Heart left ventricle (tissue), 16 donors: ENCODE measurements around the gene SUCLG1. TPM values are rescaled to one million over a fixed set of nuclear protein-coding genes. Genes with fewer than 3 reads are reported as not detected.

Experiments
- ATAC-seq, 4 donors: fragments of 200-7000 bp; cut with Tn5 transposase; one replicate each; pipeline ENCODE4 v1.9.1; 2020 to 2022; ENCODE audit warnings: moderate library complexity in 4 of 4, mild to moderate bottlenecking in 3 of 4, moderate number of reproducible peaks in 1 of 4
- DNase-seq, 5 donors: peaks; one replicate each; pipeline ENCODE4 v3.0.0-alpha.2; 2020
- H3K27ac ChIP-seq, 12 donors: fragments of 200-600 bp; sonication (generic) in 4 of 12; one replicate each; pipeline versions ENCODE4 v1.5.0 to v1.8.0; 2016 to 2022; ENCODE audit warnings: mild to moderate bottlenecking in 2 of 12
- H3K27me3 ChIP-seq, 9 donors: fragments of 200-600 bp; sonication (generic) in 2 of 9; one replicate each; pipeline versions ENCODE4 v1.5.1 to v1.8.0; 2016 to 2022; ENCODE audit warnings: mild to moderate bottlenecking in 3 of 9
- H3K36me3 ChIP-seq, 9 donors: fragments of 200-600 bp; sonication (generic) in 2 of 9; one replicate each; pipeline versions ENCODE4 v1.5.0 to v1.8.0; 2018 to 2022; ENCODE audit warnings: mild to moderate bottlenecking in 2 of 9
- H3K4me1 ChIP-seq, 12 donors: fragments of 200-600 bp; sonication (generic) in 4 of 12; one replicate each; pipeline versions ENCODE4 v1.5.0 to v1.8.0; 2016 to 2022; ENCODE audit warnings: mild to moderate bottlenecking in 3 of 12
- H3K4me3 ChIP-seq, 12 donors: fragments of 200-600 bp; sonication (generic) in 4 of 12; one replicate each; pipeline versions ENCODE4 v1.5.0 to v1.8.0; 2017 to 2022; ENCODE audit warnings: mild to moderate bottlenecking in 9 of 12, moderate library complexity in 4 of 12
- H3K9me3 ChIP-seq, 12 donors: fragments of 200-600 bp; sonication (generic) in 4 of 12; one replicate each; pipeline versions ENCODE4 v1.5.0 to v1.8.0; 2016 to 2022; ENCODE audit warnings: mild to moderate bottlenecking in 1 of 12
- CTCF ChIP-seq, 12 donors: fragments of 200-600 bp; sonication (generic) in 4 of 12; IDR thresholded peaks; one replicate each; pipeline versions ENCODE4 v1.5.0 to v1.8.0; 2018 to 2022; ENCODE audit warnings: antibody characterized with exemption in 12 of 12, mild to moderate bottlenecking in 5 of 12
- POLR2A ChIP-seq, 2 donors: fragments of 450-650 bp; IDR thresholded peaks; one replicate each; pipeline ENCODE4 v1.6.1; 2017; ENCODE audit warnings: antibody characterized with exemption in 2 of 2, mild to moderate bottlenecking in 2 of 2, moderate library complexity in 2 of 2
- WGBS, 4 donors: extraction: QIAGEN DNeasy Blood & Tissue Kit in 2 of 4; methylation state at CpG; one replicate each; pipeline versions ENCODE4 v1.1.5 to v1.1.7; 2013 to 2018; 5-methylcytosine and 5-hydroxymethylcytosine counted together
- intact Hi-C, 10 donors: fragments of 100-400 bp; cut with DNase I; formaldehyde crosslinking; loops; one replicate each; pipeline versions ENCODE4 v1.11.1 to v1.14.2; 2022
- polyA plus RNA-seq, 2 donors: library from polyadenylated mRNA; stranded (reverse); fragments of 200-250 nt; gene quantifications; one replicate each; pipeline ENCODE4 v1.2.3, GENCODE V29; 2013
- total RNA-seq, 9 donors: library from RNA; depleted of rRNA in 2 of 9; stranded (reverse); fragments of >200 nt in 2 of 9; fragmentation: NEBNext Ultra II Directional in 3 of 9; extraction: Animal tissue kit (Norgen Biotek cat#: 25700) in 3 of 9; gene quantifications; one replicate each; pipeline versions ENCODE4 v1.1.0 to v1.2.4, GENCODE V29; 2016 to 2023
- donor health status: ischemic (EF 13 %, LVEDD 7.1; RV severe dilation, severe dysfunction).
- donor health status: healthy with polysubstance abuse.
- donor health status: DM: no; HTN: yes; CAD: no.
- donor health status: DM: no; HTN: no; CAD: no.
- donor health status: ischemic (EF 25% LVEDD 6.9; RV normal size, moderate dysfunction).
- donor health status: ischemic (EF 25% LVEDD 5.7; RV mildly dilated, moderate dysfunction).
- donor health status: healthy.
- donor health status: DM: yes; HTN: yes; CAD: no.
- donor health status: ischemic (EF 35%, LVEDD 5.7; RV mildly dilated, moderate dysfunction).
- donor health status: nonischemic (EF 11% LVEDD 7.7; RV severe dilation, severe dysfunction).
- donor health status: DM: yes; HTN: yes; CAD: no.
- donor health status: PGD.
- donor health status: ischemic (EF 29% LVEDD 5.4; RV normal size, mild dysfunction).
- donor health status: nonischemic (EF 23%, LVEDD 6.1; RV moderate dilation, normal function).

SUCLG1 gene
- total and polyA plus RNA-seq, 11 donors = 184 to 348 (median 258) TPM

GRCh38 chr2:84467389-84467788 is 8.3 kb upstream of the SUCLG1 start:
- H3K9me3 ChIP-seq = peaks cover 0 to 24% (median 0%) of the 10 kb centered on the region in 12 donors
- intact Hi-C loops = no loop called here
- no peaks in the 10 kb centered on the region for H3K27me3 ChIP-seq
- DNase-seq (no peak), ATAC-seq (no peak)
- WGBS, 4 donors = 97 to 100% (median 98%) methylated on average over 1 of the region's 1 CpG
- H3K27ac ChIP-seq = no peak overlapping the region
- TF ChIP-seq POLR2A (IDR thresholded peaks at IDR 0.05) = no peak
- TF ChIP-seq CTCF (IDR thresholded peaks at IDR 0.05) = no peak
- no peaks in the 10 kb centered on the region for H3K36me3 ChIP-seq
- H3K4me3 ChIP-seq = no peak overlapping the region
- H3K4me1 ChIP-seq = no peaks in the 10 kb centered on the region

- no peak for TF ChIP-seq CTCF (IDR thresholded peaks at IDR 0.05)
- intact Hi-C loops = no loop called here
- H3K27ac ChIP-seq = no peak overlapping the region
- H3K36me3 ChIP-seq = no peaks in the 10 kb centered on the region
- no peak for ATAC-seq
- no peak overlapping the region for H3K4me3 ChIP-seq
- peaks cover 3 to 29% (median 22%) of the 10 kb centered on the region in 12 donors for H3K4me1 ChIP-seq
- 90 to 96% (median 95%) methylated on average over 3 of the region's 3 CpGs for WGBS, 4 donors
- no peak for DNase-seq
- H3K9me3 ChIP-seq = peaks cover 0 to 3% (median 0%) of the 10 kb centered on the region in 12 donors
- no peaks in the 10 kb centered on the region for H3K27me3 ChIP-seq
These were observed 2.2 kb upstream of the SUCLG1 start for GRCh38 chr2:84461310-84461709.

- Histone ChIP-seq H3K4me3 (no peak overlapping the region), H3K27me3 (no peaks in the 10 kb centered on the region), H3K4me1 (peaks cover 3 to 35% (median 24%) of the 10 kb centered on the region in 12 donors), H3K27ac (no peak overlapping the region), H3K36me3 (no peaks in the 10 kb centered on the region), H3K9me3 (no peaks in the 10 kb centered on the region)
- no peak for TF ChIP-seq POLR2A (IDR thresholded peaks at IDR 0.05)
- TF ChIP-seq CTCF (IDR thresholded peaks at IDR 0.05) = no peak
- WGBS, 4 donors = 91 to 97% (median 96%) methylated on average over 2 of the region's 2 CpGs
- no peak for DNase-seq
- ATAC-seq = no peak
- intact Hi-C loops = no loop called here
These were observed 1.6 kb upstream of the SUCLG1 start for GRCh38 chr2:84460670-84461069.

GRCh38 chr2:84459944-84460429 is 907 bp upstream of the SUCLG1 start:
- intact Hi-C loops = no loop called here
- DNase-seq (no peak), ATAC-seq (no peak)
- Histone ChIP-seq H3K4me1 (peaks cover 3 to 35% (median 24%) of the 10 kb centered on the region in 12 donors), H3K36me3 (peaks cover 0 to 3% (median 0%) of the 10 kb centered on the region in 9 donors), H3K9me3 (no peaks in the 10 kb centered on the region), H3K27me3 (no peaks in the 10 kb centered on the region), H3K4me3 (peak overlapping the region; percentile 82 to 99 (median 92)), H3K27ac (peak overlapping the region in 5 of 12 donors; percentile 94 to 98 (median 96))
- WGBS, 4 donors = 20 to 24% (median 22%) methylated on average over 4 of the region's 4 CpGs
- TF ChIP-seq POLR2A (IDR thresholded peaks at IDR 0.05) (no peak), CTCF (IDR thresholded peaks at IDR 0.05) (no peak)
